Measurements from ENCODE around the gene SLC35B4.

- TF ChIP-seq, protein P1, sequence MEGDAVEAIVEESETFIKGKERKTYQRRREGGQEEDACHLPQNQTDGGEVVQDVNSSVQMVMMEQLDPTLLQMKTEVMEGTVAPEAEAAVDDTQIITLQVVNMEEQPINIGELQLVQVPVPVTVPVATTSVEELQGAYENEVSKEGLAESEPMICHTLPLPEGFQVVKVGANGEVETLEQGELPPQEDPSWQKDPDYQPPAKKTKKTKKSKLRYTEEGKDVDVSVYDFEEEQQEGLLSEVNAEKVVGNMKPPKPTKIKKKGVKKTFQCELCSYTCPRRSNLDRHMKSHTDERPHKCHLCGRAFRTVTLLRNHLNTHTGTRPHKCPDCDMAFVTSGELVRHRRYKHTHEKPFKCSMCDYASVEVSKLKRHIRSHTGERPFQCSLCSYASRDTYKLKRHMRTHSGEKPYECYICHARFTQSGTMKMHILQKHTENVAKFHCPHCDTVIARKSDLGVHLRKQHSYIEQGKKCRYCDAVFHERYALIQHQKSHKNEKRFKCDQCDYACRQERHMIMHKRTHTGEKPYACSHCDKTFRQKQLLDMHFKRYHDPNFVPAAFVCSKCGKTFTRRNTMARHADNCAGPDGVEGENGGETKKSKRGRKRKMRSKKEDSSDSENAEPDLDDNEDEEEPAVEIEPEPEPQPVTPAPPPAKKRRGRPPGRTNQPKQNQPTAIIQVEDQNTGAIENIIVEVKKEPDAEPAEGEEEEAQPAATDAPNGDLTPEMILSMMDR (IDR thresholded peaks at IDR 0.05; ENCODE audit: insufficient read depth, low read length, poor library complexity, severe bottlenecking): no peak
- TF ChIP-seq EZH2phosphoT487 (conservative IDR thresholded peaks at IDR 0.05; ENCODE audit: low read length): no peak
Observed at GRCh38 chr7:134300988-134301387, 15.7 kb downstream of the SLC35B4 start.
